GM12878 (cell line): Measurements from ENCODE around the gene DUSP12. TPM values are rescaled to one million over a fixed set of nuclear protein-coding genes. Genes with fewer than 3 reads are reported as not detected.

ENCODE experiments used
- ATAC-seq: fragments of 200-7000 bp; cut with Tn5 transposase; 3 replicates; pipeline ENCODE4 v1.9.1; 2020; ENCODE audit warnings: mild to moderate bottlenecking, moderate library complexity
- BruUV-seq: library from RNA; stranded (reverse); fragments of 400-500 nt; replicated peaks from 2 replicates; lab custom pipeline; 2021; lab: Mats Ljungman, UMichigan
- CTCF ChIA-PET: fragments of 300-600 bp; sonication (Branson Sonifier 250); formaldehyde crosslinking; extraction: SDS; loops from one replicate; lab custom pipeline; 2021; ENCODE audit warnings: inconsistent platforms; lab: Yijun Ruan, JAX
- POLR2A ChIA-PET: fragments of 350-600 bp; formaldehyde crosslinking; extraction: SDS; loops from one replicate; lab custom pipeline; 2021; ENCODE audit warnings: inconsistent platforms; lab: Charles Lee
- RAD21 ChIA-PET: fragments of 300-600 bp; sonication (Branson Sonifier 250); formaldehyde crosslinking; loops from one replicate; lab custom pipeline; 2023; ENCODE audit warnings: antibody characterized with exemption; ENCODE audit not compliant: unreplicated experiment; lab: Charles Lee
- SMC1A ChIA-PET: fragments of 300-600 bp; sonication (Branson Sonifier 250); formaldehyde crosslinking; loops from one replicate; lab custom pipeline; 2023; ENCODE audit not compliant: unreplicated experiment, uncharacterized antibody; lab: Charles Lee
- DNase-seq: peaks from one replicate; pipeline ENCODE4 v3.0.0-alpha.2; 2011; ENCODE audit warnings: low read depth, low spot score
- FAIRE-seq: peaks from 3 replicates; lab custom pipeline; 2011; peaks lifted over from hg19 to GRCh38; lab: Jason Lieb, UNC
- H2AFZ ChIP-seq: 2 replicates; pipeline ENCODE4 v1.6.0; 2011; ENCODE audit warnings: low read depth, low read length, control low read depth; ENCODE audit not compliant: control insufficient read depth
- H3K27ac ChIP-seq: 2 replicates; pipeline ENCODE4 v1.5.1; 2011; ENCODE audit warnings: control low read depth; ENCODE audit not compliant: control insufficient read depth, insufficient read depth
- H3K27me3 ChIP-seq, 2 experiments: replicated peaks in 1 of 2; 2 replicates each; pipeline versions ENCODE4 v1.6.0 to v1.6.1; 2011; ENCODE audit warnings: low read length in 1 of 2; ENCODE audit not compliant: control insufficient read depth in 2 of 2, insufficient read depth in 2 of 2
- H3K36me3 ChIP-seq, 2 experiments: 2 replicates each; pipeline ENCODE4 v1.5.1; 2011; ENCODE audit warnings: low read length in 1 of 2; ENCODE audit not compliant: control insufficient read depth in 2 of 2, insufficient read depth in 2 of 2
- H3K4me1 ChIP-seq: 2 replicates; pipeline ENCODE4 v1.6.1; 2011; ENCODE audit warnings: mild to moderate bottlenecking, low read length, moderate library complexity, mixed read lengths; ENCODE audit not compliant: control insufficient read depth, insufficient read depth
- H3K4me2 ChIP-seq: 2 replicates; pipeline ENCODE4 v1.6.0; 2011; ENCODE audit warnings: control low read depth; ENCODE audit not compliant: control insufficient read depth, insufficient read depth
- H3K4me3 ChIP-seq: fragments of 200-600 bp; sonication (generic); 2 replicates; pipeline ENCODE4 v1.5.1; 2016
- H3K79me2 ChIP-seq: 2 replicates; pipeline ENCODE4 v1.6.0; 2011; ENCODE audit warnings: low read length; ENCODE audit not compliant: control insufficient read depth, insufficient read depth
- H3K9ac ChIP-seq: 2 replicates; pipeline ENCODE4 v1.8.0; 2011; ENCODE audit warnings: low read length, control low read depth, mixed read lengths; ENCODE audit not compliant: control insufficient read depth, insufficient read depth
- H3K9me3 ChIP-seq: replicated peaks from 3 replicates; pipeline ENCODE4 v1.5.1; 2011; ENCODE audit warnings: mild to moderate bottlenecking, low read length; ENCODE audit not compliant: control insufficient read depth, insufficient read depth
- H4K20me1 ChIP-seq: 2 replicates; pipeline ENCODE4 v1.6.0; 2011; ENCODE audit not compliant: control insufficient read depth, insufficient read depth
- ASH2L ChIP-seq: fragments of 300-600, 200-600 bp; sonication (generic); IDR thresholded peaks from 2 replicates; pipeline ENCODE4 v1.6.1; 2017; ENCODE audit warnings: low read depth, mild to moderate bottlenecking, borderline replicate concordance
- EED ChIP-seq: sonication (generic); IDR thresholded peaks from 2 replicates; pipeline ENCODE4 v1.6.1; 2016; ENCODE audit warnings: antibody characterized with exemption, low read depth
- FOS ChIP-seq: IDR thresholded peaks from 3 replicates; pipeline ENCODE4 v1.6.1; 2011; ENCODE audit warnings: borderline replicate concordance; ENCODE audit not compliant: insufficient read length; ENCODE audit errors: extremely low read depth
- NR2C2 ChIP-seq: IDR thresholded peaks from 2 replicates; pipeline ENCODE4 v1.6.1; 2011; ENCODE audit warnings: borderline replicate concordance, low read depth; ENCODE audit not compliant: control insufficient read depth, insufficient read length
- RELB ChIP-seq: fragments of 450-650 bp; IDR thresholded peaks from 2 replicates; pipeline ENCODE4 v1.6.1; 2017; ENCODE audit warnings: low read depth, mild to moderate bottlenecking, moderate library complexity
- RUNX3 ChIP-seq: IDR thresholded peaks from 2 replicates; pipeline ENCODE4 v1.6.1; 2012; ENCODE audit warnings: low read length, inconsistent platforms
- WGBS: methylation state at CpG from one replicate; pipeline ENCODE4 v1.1.6; 2016; ENCODE audit warnings: low lambda C conversion rate; ENCODE audit not compliant: insufficient replicate concordance, insufficient coverage; ENCODE audit errors: missing lambda C conversion rate; 5-methylcytosine and 5-hydroxymethylcytosine counted together
- in situ Hi-C: fragments of 300-500 bp; cut with MboI; formaldehyde crosslinking; loops from 9 replicates; pipeline ENCODE4 v1.14.3; 2018; ENCODE audit warnings: mixed read lengths
- intact Hi-C: fragments of 100-400 bp; cut with micrococcal nuclease; formaldehyde crosslinking; loops from one replicate; pipeline ENCODE4 v1.14.2; 2022; ENCODE audit not compliant: unreplicated experiment
- polyA plus RNA-seq, 11 experiments: library from polyadenylated mRNA; depleted of rRNA in 4 of 11; unstranded in 6 of 11; stranded (reverse) in 5 of 11; fragments of >200 nt; fragmentation: Nextera tagmentation in 4 of 11; fragmentation: Illumina TruSeq in 1 of 11; extraction: Ambion mirVana in 4 of 11; extraction: Trizol in 1 of 11; gene quantifications; 1 replicate in 1 of 11; 2 replicates in 10 of 11; pipeline versions ENCODE4 v1.2.1 to v1.2.3, GENCODE V29; 2011 to 2016; ENCODE audit warnings: inconsistent platforms in 2 of 11, missing spikeins in 2 of 11, low read depth in 1 of 11
- total RNA-seq, 4 experiments: library from RNA; depleted of rRNA in 3 of 4; stranded (reverse); fragments of >200 nt in 3 of 4; fragmentation: Illumina TruSeq in 1 of 4; extraction: Trizol in 1 of 4; gene quantifications; 2 replicates each; pipeline versions ENCODE4 v1.2.1 to v1.2.3, GENCODE V29; 2013 to 2021
- TF ChIP-seq, protein P1 (sequence below): fragments of 450-650 bp; IDR thresholded peaks from 2 replicates; pipeline ENCODE4 v1.6.1; 2016; ENCODE audit warnings: mild to moderate bottlenecking
- TF ChIP-seq, protein P2 (sequence below): fragments of 150-350 bp; IDR thresholded peaks from 2 replicates; pipeline ENCODE4 v1.6.1; 2016; ENCODE audit warnings: low read depth, low read length

Gene DUSP12
- total and polyA plus RNA-seq, 10 of the 15 experiments (the other 5 are each of a cell fraction or from before 2014, with no cell fraction given) = 7.0 to 51.5 (median 35.4) TPM

- Histone ChIP-seq H3K79me2 (peaks cover 12% of the 10 kb centered on the region), H3K4me2 (peak overlapping the region; percentile 57; the same call in 1 of the 2 replicates), H3K4me3 (0 out of 2 replicates have a peak overlapping the region, but pooled peaks have one; percentile 3), H3K27ac (peak overlapping the region; percentile 84), H3K9me3 (no peaks in the 10 kb centered on the region), H3K9ac (no peak overlapping the region), H3K4me1 (peaks cover 34% of the 10 kb centered on the region), H3K36me3 (no peaks in the 10 kb centered on the region), H4K20me1 (no peaks in the 10 kb centered on the region), H3K27me3 (no peaks in the 10 kb centered on the region), H2AFZ (no peak overlapping the region)
- FAIRE-seq = no peak
- in situ Hi-C loops = no loop called here
- WGBS = 60% methylated on average over 7 of the region's 7 CpGs
- ChIA-PET SMC1A (interaction anchor here (0.9 to 6.4 kb wide), 6 partner anchors 9 to 24 kb away, joined by 3 to 84 read pairs (median 16); partner anchors contain the start of gene FCRLA), RAD21 (interaction anchor here (0.9 to 6.1 kb wide), 3 partner anchors 10 to 21 kb away, joined by 4 to 85 read pairs (median 32); partner anchors contain the start of gene FCRLA), POLR2A (interaction anchor here (0.6 to 4.6 kb wide), 4 partner anchors 8 to 696 kb away, joined by 4 to 34 read pairs (median 10); partner anchors contain the start of gene FCRLA), CTCF (interaction anchor here (1.2 to 16.4 kb wide), 4 partner anchors 11 to 241 kb away, joined by 3 to 262 read pairs (median 47); partner anchors contain the start of gene FCRLA)
- DNase-seq = no peak
- intact Hi-C loops = no loop called here
- TF ChIP-seq EED = 0 out of 2 replicates have a peak, but pooled peaks have one; percentile 33
- TF ChIP-seq, protein P1, sequence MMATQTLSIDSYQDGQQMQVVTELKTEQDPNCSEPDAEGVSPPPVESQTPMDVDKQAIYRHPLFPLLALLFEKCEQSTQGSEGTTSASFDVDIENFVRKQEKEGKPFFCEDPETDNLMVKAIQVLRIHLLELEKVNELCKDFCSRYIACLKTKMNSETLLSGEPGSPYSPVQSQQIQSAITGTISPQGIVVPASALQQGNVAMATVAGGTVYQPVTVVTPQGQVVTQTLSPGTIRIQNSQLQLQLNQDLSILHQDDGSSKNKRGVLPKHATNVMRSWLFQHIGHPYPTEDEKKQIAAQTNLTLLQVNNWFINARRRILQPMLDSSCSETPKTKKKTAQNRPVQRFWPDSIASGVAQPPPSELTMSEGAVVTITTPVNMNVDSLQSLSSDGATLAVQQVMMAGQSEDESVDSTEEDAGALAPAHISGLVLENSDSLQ = peak; percentile 39; the same call in 1 of the 2 replicates
- 0 out of 2 replicates have a peak, but pooled peaks have one; percentile 19 for TF ChIP-seq RELB
- no peak for TF ChIP-seq NR2C2
- no peak for TF ChIP-seq FOS
- TF ChIP-seq ASH2L = no peak
- TF ChIP-seq, protein P2, sequence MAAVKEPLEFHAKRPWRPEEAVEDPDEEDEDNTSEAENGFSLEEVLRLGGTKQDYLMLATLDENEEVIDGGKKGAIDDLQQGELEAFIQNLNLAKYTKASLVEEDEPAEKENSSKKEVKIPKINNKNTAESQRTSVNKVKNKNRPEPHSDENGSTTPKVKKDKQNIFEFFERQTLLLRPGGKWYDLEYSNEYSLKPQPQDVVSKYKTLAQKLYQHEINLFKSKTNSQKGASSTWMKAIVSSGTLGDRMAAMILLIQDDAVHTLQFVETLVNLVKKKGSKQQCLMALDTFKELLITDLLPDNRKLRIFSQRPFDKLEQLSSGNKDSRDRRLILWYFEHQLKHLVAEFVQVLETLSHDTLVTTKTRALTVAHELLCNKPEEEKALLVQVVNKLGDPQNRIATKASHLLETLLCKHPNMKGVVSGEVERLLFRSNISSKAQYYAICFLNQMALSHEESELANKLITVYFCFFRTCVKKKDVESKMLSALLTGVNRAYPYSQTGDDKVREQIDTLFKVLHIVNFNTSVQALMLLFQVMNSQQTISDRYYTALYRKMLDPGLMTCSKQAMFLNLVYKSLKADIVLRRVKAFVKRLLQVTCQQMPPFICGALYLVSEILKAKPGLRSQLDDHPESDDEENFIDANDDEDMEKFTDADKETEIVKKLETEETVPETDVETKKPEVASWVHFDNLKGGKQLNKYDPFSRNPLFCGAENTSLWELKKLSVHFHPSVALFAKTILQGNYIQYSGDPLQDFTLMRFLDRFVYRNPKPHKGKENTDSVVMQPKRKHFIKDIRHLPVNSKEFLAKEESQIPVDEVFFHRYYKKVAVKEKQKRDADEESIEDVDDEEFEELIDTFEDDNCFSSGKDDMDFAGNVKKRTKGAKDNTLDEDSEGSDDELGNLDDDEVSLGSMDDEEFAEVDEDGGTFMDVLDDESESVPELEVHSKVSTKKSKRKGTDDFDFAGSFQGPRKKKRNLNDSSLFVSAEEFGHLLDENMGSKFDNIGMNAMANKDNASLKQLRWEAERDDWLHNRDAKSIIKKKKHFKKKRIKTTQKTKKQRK = no peak
- peak; percentile 19; the same call in 1 of the 2 replicates for TF ChIP-seq RUNX3
- ATAC-seq = no peak
- no TSS peak for BruUV-seq
Measured at GRCh38 chr1:161728376-161729226, 21.0 kb upstream of the DUSP12 start.
